Activated CD4-positive, alpha-beta T cell treated with anti-CD3 and anti-CD28 coated beads for 36 hours (primary cell): ENCODE measurements around the gene PCDHA12. TPM values are rescaled to one million over a fixed set of nuclear protein-coding genes. Genes with fewer than 3 reads are reported as not detected.
"Not testable (repeated sequence)": the region's sequence is repeated elsewhere in the genome, so short reads cannot be mapped to it uniquely, and the experiment has no call there.

Source experiments
- ATAC-seq: fragments of 200-7000 bp; cut with Tn5 transposase; one replicate; pipeline ENCODE4 v1.10.0; 2021; ENCODE audit warnings: mild to moderate bottlenecking, moderate library complexity
- CTCF ChIA-PET: fragments of 350-600 bp; sonication (Branson Sonifier 250); formaldehyde crosslinking; loops from one replicate; lab custom pipeline; 2021; ENCODE audit warnings: antibody characterized with exemption; lab: Charles Lee
- POLR2A ChIA-PET: fragments of 350-600 bp; sonication (Branson Sonifier 250); formaldehyde crosslinking; loops from one replicate; lab custom pipeline; 2021; ENCODE audit warnings: antibody characterized with exemption, inconsistent platforms; lab: Charles Lee
- DNase-seq: peaks from one replicate; pipeline ENCODE4 v3.0.0-alpha.2; 2020
- H3K27ac Mint-ChIP-seq: one replicate; pipeline ENCODE4 v1.8.0; 2021; ENCODE audit warnings: mixed read lengths
- H3K27me3 Mint-ChIP-seq: one replicate; pipeline ENCODE4 v1.8.0; 2021; ENCODE audit warnings: mixed read lengths
- H3K36me3 Mint-ChIP-seq: one replicate; pipeline ENCODE4 v1.8.0; 2021; ENCODE audit warnings: low read depth, mixed read lengths
- H3K4me1 Mint-ChIP-seq: one replicate; pipeline ENCODE4 v1.8.0; 2021; ENCODE audit warnings: mixed read lengths
- H3K4me3 Mint-ChIP-seq: one replicate; pipeline ENCODE4 v1.8.0; 2021; ENCODE audit warnings: mild to moderate bottlenecking, moderate library complexity, mixed read lengths
- H3K9me3 Mint-ChIP-seq: one replicate; pipeline ENCODE4 v1.8.0; 2021; ENCODE audit warnings: low read depth, mixed read lengths
- intact Hi-C, 2 experiments: fragments of 100-400 bp; cut with DNase I in 1 of 2; cut with micrococcal nuclease in 1 of 2; formaldehyde crosslinking; loops; one replicate each; pipeline versions ENCODE4 v1.14.2 to v1.15.1; 2022 to 2024; cut with DNase I, micrococcal nuclease
- total RNA-seq, 2 experiments: library from RNA; stranded (reverse); gene quantifications; one replicate each; pipeline ENCODE4 v1.2.3, GENCODE V29; 2021

The PCDHA12 gene
- total RNA-seq, 2 experiments from 2014 or later: not detected

GRCh38 chr5:140842798-140843733 is 32.0 kb upstream of the PCDHA12 start:
- no peaks in the 10 kb centered on the region for H3K4me1 Mint-ChIP-seq
- CTCF ChIA-PET: no interaction called here
- H3K27ac Mint-ChIP-seq: no peak overlapping the region
- H3K27me3 Mint-ChIP-seq: peaks cover 33% of the 10 kb centered on the region
- POLR2A ChIA-PET: no interaction called here
- H3K4me3 Mint-ChIP-seq: no peak overlapping the region
- ATAC-seq: no peak
- intact Hi-C loops: loop anchor here in 1 of 2 experiments (5.0 to 10.0 kb wide), 3 partner anchors 41 to 522 kb away; partner anchors contain the start of genes PCDHA3 and PCDHGA5
- peaks cover 12% of the 10 kb centered on the region for H3K36me3 Mint-ChIP-seq
- DNase-seq: no peak
- H3K9me3 Mint-ChIP-seq: peaks cover 19% of the 10 kb centered on the region

- Mint-ChIP-seq H3K9me3 (peaks cover 14% of the 10 kb centered on the region), H3K27me3 (peaks cover 24% of the 10 kb centered on the region)
- intact Hi-C loops: loop anchor here in 1 of 2 experiments (5.0 to 10.0 kb wide), 2 partner anchors 34 to 516 kb away; partner anchors contain the start of genes PCDHA13 and PCDHGA5
- H3K4me3 Mint-ChIP-seq, H3K36me3 Mint-ChIP-seq, ATAC-seq, H3K27ac Mint-ChIP-seq, CTCF ChIA-PET, POLR2A ChIA-PET, DNase-seq, H3K4me1 Mint-ChIP-seq: not testable (repeated sequence)
Measured at GRCh38 chr5:140848139-140849102, 26.7 kb upstream of the PCDHA12 start, which contains the start of gene PCDHA9. TSS of gene PCDHA9 (plus strand) at chr5:140848382. CDS start at chr5:140848496, 114 bp downstream.

GRCh38 chr5:140849831-140850634 is 25.1 kb upstream of the PCDHA12 start:
- intact Hi-C loops: loop anchor here in 1 of 2 experiments (5.0 to 10.0 kb wide), 2 partner anchors 32 to 515 kb away; partner anchors contain the start of genes PCDHA13 and PCDHGA5
- H3K27ac Mint-ChIP-seq: not testable (repeated sequence)

GRCh38 chr5:140855772-140856674 is 19.1 kb upstream of the PCDHA12 start, which contains the start of gene PCDHA10:
TSS of gene PCDHA10 (plus strand) at chr5:140855897. CDS start at chr5:140856049, 152 bp downstream.
- ATAC-seq: no peak
- no peak for DNase-seq
- ChIA-PET CTCF (interaction anchor here (0.7 to 1.4 kb wide), 2 partner anchors 9 to 14 kb away, joined by 3 read pairs; no protein-coding TSS in a partner anchor), POLR2A (no interaction called here)
- H3K4me1 Mint-ChIP-seq: no peaks in the 10 kb centered on the region
- intact Hi-C loops: no loop called here
- H3K27ac Mint-ChIP-seq: no peak within 1 kb of the TSS
- peaks cover 7% of the 10 kb centered on the region for H3K36me3 Mint-ChIP-seq
- peaks cover 19% of the 10 kb centered on the region for H3K9me3 Mint-ChIP-seq
- H3K4me3 Mint-ChIP-seq: no peak within 1 kb of the TSS
- H3K27me3 Mint-ChIP-seq: peaks cover 21% of the 10 kb centered on the region

More at GRCh38 chr5:140849831-140850634, 25.1 kb upstream of the PCDHA12 start:
- H3K27me3 Mint-ChIP-seq: peaks cover 21% of the 10 kb centered on the region
- DNase-seq, POLR2A ChIA-PET, ATAC-seq, H3K4me3 Mint-ChIP-seq, H3K36me3 Mint-ChIP-seq, H3K4me1 Mint-ChIP-seq: not testable (repeated sequence)
- CTCF ChIA-PET: interaction anchor here (0.7 to 0.8 kb wide), 2 partner anchors 363 to 485 kb away, joined by 3 read pairs; no protein-coding TSS in a partner anchor
- peaks cover 14% of the 10 kb centered on the region for H3K9me3 Mint-ChIP-seq

- CTCF ChIA-PET: no interaction called here
- POLR2A ChIA-PET: no interaction called here
- peaks cover 7% of the 10 kb centered on the region for H3K36me3 Mint-ChIP-seq
- ATAC-seq (no peak), DNase-seq (no peak)
- intact Hi-C loops: no loop called here
- H3K4me1 Mint-ChIP-seq: no peaks in the 10 kb centered on the region
- no peak overlapping the region for H3K4me3 Mint-ChIP-seq
- H3K9me3 Mint-ChIP-seq: peaks cover 21% of the 10 kb centered on the region
- peaks cover 29% of the 10 kb centered on the region for H3K27me3 Mint-ChIP-seq
- no peak overlapping the region for H3K27ac Mint-ChIP-seq
Measured at GRCh38 chr5:140857177-140857986, 17.7 kb upstream of the PCDHA12 start.

GRCh38 chr5:140857987-140858240 is 17.2 kb upstream of the PCDHA12 start:
- no peaks in the 10 kb centered on the region for H3K4me1 Mint-ChIP-seq
- H3K27ac Mint-ChIP-seq: no peak overlapping the region
- CTCF ChIA-PET: no interaction called here
- DNase-seq: no peak
- H3K36me3 Mint-ChIP-seq: peaks cover 7% of the 10 kb centered on the region
- intact Hi-C loops: no loop called here
- peaks cover 21% of the 10 kb centered on the region for H3K9me3 Mint-ChIP-seq
- H3K4me3 Mint-ChIP-seq: no peak overlapping the region
- POLR2A ChIA-PET: no interaction called here
- H3K27me3 Mint-ChIP-seq: peaks cover 29% of the 10 kb centered on the region
- no peak for ATAC-seq

GRCh38 chr5:140862441-140863295 is 12.4 kb upstream of the PCDHA12 start:
- peaks cover 2% of the 10 kb centered on the region for H3K9me3 Mint-ChIP-seq
- POLR2A ChIA-PET: no interaction called here
- no peak for DNase-seq
- H3K27ac Mint-ChIP-seq: no peak overlapping the region
- H3K27me3 Mint-ChIP-seq: peaks cover 22% of the 10 kb centered on the region
- H3K4me1 Mint-ChIP-seq: no peaks in the 10 kb centered on the region
- CTCF ChIA-PET: no interaction called here
- intact Hi-C loops: no loop called here
- no peaks in the 10 kb centered on the region for H3K36me3 Mint-ChIP-seq
- no peak overlapping the region for H3K4me3 Mint-ChIP-seq
- no peak for ATAC-seq

GRCh38 chr5:140868721-140869554 is 6.2 kb upstream of the PCDHA12 start, which contains the start of gene PCDHA11:
TSS of gene PCDHA11 (plus strand) at chr5:140868957. CDS start at chr5:140869104, 147 bp downstream.
- peaks cover 13% of the 10 kb centered on the region for H3K9me3 Mint-ChIP-seq
- intact Hi-C loops: loop anchor here in 1 of 2 experiments (1.0 kb wide), 1 partner anchor 172 kb away; no protein-coding TSS in a partner anchor
- POLR2A ChIA-PET: no interaction called here
- DNase-seq: no peak
- H3K36me3 Mint-ChIP-seq: peaks cover 4% of the 10 kb centered on the region
- no peak for ATAC-seq
- H3K4me3 Mint-ChIP-seq: no peak within 1 kb of the TSS
- H3K27me3 Mint-ChIP-seq: peaks cover 18% of the 10 kb centered on the region
- no peak within 1 kb of the TSS for H3K27ac Mint-ChIP-seq
- CTCF ChIA-PET: interaction anchor here (0.7 to 1.1 kb wide), 3 partner anchors 16 to 172 kb away, joined by 3 to 4 read pairs (median 3); no protein-coding TSS in a partner anchor
- no peaks in the 10 kb centered on the region for H3K4me1 Mint-ChIP-seq
